HUES48 (cell line): ENCODE data around the gene CSTPP1.

Source experiments
- H3K27ac ChIP-seq: one replicate; pipeline ENCODE4 v1.7.0; 2013; ENCODE audit warnings: low read depth, low read length, inconsistent platforms
- H3K27me3 ChIP-seq: 2 replicates; pipeline ENCODE4 v1.6.1; 2013; ENCODE audit warnings: mild to moderate bottlenecking, low read length; ENCODE audit not compliant: control insufficient read depth, insufficient read depth
- H3K36me3 ChIP-seq: 2 replicates; pipeline ENCODE4 v1.6.1; 2013; ENCODE audit warnings: low read length; ENCODE audit not compliant: control insufficient read depth, insufficient read depth
- H3K4me1 ChIP-seq: 2 replicates; pipeline ENCODE4 v1.6.1; 2013; ENCODE audit warnings: mild to moderate bottlenecking, low read length; ENCODE audit not compliant: control insufficient read depth, insufficient read depth
- H3K4me3 ChIP-seq: 2 replicates; pipeline ENCODE4 v1.5.1; 2013; ENCODE audit warnings: mild to moderate bottlenecking, low read depth, low read length
- H3K9ac ChIP-seq: 2 replicates; pipeline ENCODE4 v1.6.1; 2013; ENCODE audit warnings: mild to moderate bottlenecking, low read depth, low read length, moderate library complexity
- H3K9me3 ChIP-seq: 2 replicates; pipeline ENCODE4 v1.6.1; 2013; ENCODE audit warnings: low read length; ENCODE audit not compliant: control insufficient read depth, insufficient read depth

The CSTPP1 gene

GRCh38 chr11:46912526-46913150, 23.9 kb upstream of the CSTPP1 start:
- Histone ChIP-seq H3K9ac (0 out of 2 replicates have a peak overlapping the region, but pooled peaks have one; percentile 25), H3K4me3 (peak overlapping the region; percentile 57), H3K36me3 (no peaks in the 10 kb centered on the region; the same call in 1 of the 2 replicates), H3K4me1 (peaks cover 43% of the 10 kb centered on the region), H3K27me3 (peaks cover 24% of the 10 kb centered on the region), H3K9me3 (no peaks in the 10 kb centered on the region), H3K27ac (peak overlapping the region; percentile 90)

GRCh38 chr11:46913484-46913883, 23.1 kb upstream of the CSTPP1 start:
- Histone ChIP-seq H3K36me3 (no peaks in the 10 kb centered on the region; the same call in 1 of the 2 replicates), H3K27ac (peak overlapping the region; percentile 90), H3K9ac (0 out of 2 replicates have a peak overlapping the region, but pooled peaks have one; percentile 25), H3K27me3 (peaks cover 26% of the 10 kb centered on the region), H3K9me3 (no peaks in the 10 kb centered on the region), H3K4me3 (peak overlapping the region; percentile 57), H3K4me1 (peaks cover 40% of the 10 kb centered on the region)

- Histone ChIP-seq H3K36me3 (no peaks in the 10 kb centered on the region; the same call in 1 of the 2 replicates), H3K9ac (no peak overlapping the region), H3K4me3 (no peak overlapping the region), H3K4me1 (peaks cover 42% of the 10 kb centered on the region), H3K27ac (no peak overlapping the region), H3K9me3 (no peaks in the 10 kb centered on the region), H3K27me3 (peaks cover 26% of the 10 kb centered on the region)
Measured at GRCh38 chr11:46914363-46914762, 22.2 kb upstream of the CSTPP1 start.

GRCh38 chr11:46914910-46915309, 21.7 kb upstream of the CSTPP1 start:
- Histone ChIP-seq H3K9ac (no peak overlapping the region), H3K27me3 (peaks cover 26% of the 10 kb centered on the region), H3K9me3 (no peaks in the 10 kb centered on the region), H3K36me3 (no peaks in the 10 kb centered on the region; the same call in 1 of the 2 replicates), H3K27ac (no peak overlapping the region), H3K4me1 (peaks cover 42% of the 10 kb centered on the region), H3K4me3 (no peak overlapping the region)

- Histone ChIP-seq H3K9me3 (no peaks in the 10 kb centered on the region), H3K27me3 (peaks cover 26% of the 10 kb centered on the region), H3K4me1 (peaks cover 39% of the 10 kb centered on the region), H3K27ac (peak overlapping the region; percentile 57), H3K9ac (no peak overlapping the region), H3K4me3 (peak overlapping the region; percentile 59), H3K36me3 (no peaks in the 10 kb centered on the region; the same call in 1 of the 2 replicates)
Measured at GRCh38 chr11:46916286-46917108, 20.1 kb upstream of the CSTPP1 start.

- H3K4me3 ChIP-seq: peak overlapping the region; percentile 59
- no peaks in the 10 kb centered on the region for H3K9me3 ChIP-seq
- no peak overlapping the region for H3K9ac ChIP-seq
- H3K27ac ChIP-seq: peak overlapping the region; percentile 57
- H3K4me1 ChIP-seq: peaks cover 34% of the 10 kb centered on the region
- H3K27me3 ChIP-seq: peaks cover 26% of the 10 kb centered on the region
- no peaks in the 10 kb centered on the region; the same call in 1 of the 2 replicates for H3K36me3 ChIP-seq
Measured at GRCh38 chr11:46917109-46917761, 19.3 kb upstream of the CSTPP1 start.

- H3K4me1 ChIP-seq: peaks cover 32% of the 10 kb centered on the region
- H3K27ac ChIP-seq: no peak overlapping the region
- H3K4me3 ChIP-seq: peak overlapping the region; percentile 59
- no peak overlapping the region; the same call in 1 of the 2 replicates for H3K9ac ChIP-seq
- peaks cover 26% of the 10 kb centered on the region for H3K27me3 ChIP-seq
- no peaks in the 10 kb centered on the region for H3K9me3 ChIP-seq
- H3K36me3 ChIP-seq: no peaks in the 10 kb centered on the region; the same call in 1 of the 2 replicates
Measured at GRCh38 chr11:46917762-46918082, 18.8 kb upstream of the CSTPP1 start.

- Histone ChIP-seq H3K36me3 (no peaks in the 10 kb centered on the region; the same call in 1 of the 2 replicates), H3K4me3 (peak within 1 kb of the TSS; percentile 59), H3K27me3 (peaks cover 26% of the 10 kb centered on the region), H3K9me3 (no peaks in the 10 kb centered on the region), H3K9ac (peak within 1 kb of the TSS; percentile 10; the same call in 1 of the 2 replicates), H3K27ac (peak within 1 kb of the TSS; percentile 62), H3K4me1 (peaks cover 28% of the 10 kb centered on the region)
Measured at GRCh38 chr11:46918083-46918787, 18.3 kb upstream of the CSTPP1 start, which contains the start of gene LRP4. Gene LRP4 (minus strand): TSS chr11:46918550. CDS start chr11:46918379, 171 bp downstream.

- Histone ChIP-seq H3K36me3 (no peaks in the 10 kb centered on the region; the same call in 1 of the 2 replicates), H3K27me3 (peaks cover 26% of the 10 kb centered on the region), H3K4me1 (peaks cover 21% of the 10 kb centered on the region), H3K9me3 (no peaks in the 10 kb centered on the region), H3K27ac (peak overlapping the region; percentile 62), H3K4me3 (peak overlapping the region; percentile 59), H3K9ac (no peak overlapping the region)
Measured at GRCh38 chr11:46918788-46919513, 17.6 kb upstream of the CSTPP1 start.

- H3K27ac ChIP-seq: peak overlapping the region; percentile 41
- H3K9ac ChIP-seq: no peak overlapping the region
- peaks cover 14% of the 10 kb centered on the region for H3K4me1 ChIP-seq
- H3K36me3 ChIP-seq: no peaks in the 10 kb centered on the region
- H3K4me3 ChIP-seq: no peak overlapping the region
- peaks cover 19% of the 10 kb centered on the region for H3K27me3 ChIP-seq
- H3K9me3 ChIP-seq: no peaks in the 10 kb centered on the region
Measured at GRCh38 chr11:46920755-46921154, 15.8 kb upstream of the CSTPP1 start.
